ENCODE results near the gene GSC2. TPM values are rescaled to one million over a fixed set of nuclear protein-coding genes. Genes with fewer than 3 reads are reported as not detected.

GSC2 gene
- total and polyA plus RNA-seq, 2 of the 4 experiments (the other 2 are of a cell fraction): not detected

GRCh38 chr22:19124377-19124776 is 25.7 kb downstream of the GSC2 start:
- peak overlapping the region; percentile 16 for H2AK9ac ChIP-seq (replicated peaks; ENCODE audit: low read depth, low read length, poor library complexity)
- ChIA-PET CTCF (no interaction called here), POLR2A (ENCODE audit: unreplicated experiment) (no interaction called here)
- H3K27ac ChIP-seq (ENCODE audit: insufficient read depth, low read length): no peak overlapping the region
- H3K4ac ChIP-seq (ENCODE audit: low read depth, low read length): no peak overlapping the region
- intact Hi-C loops (cut with micrococcal nuclease) (loop anchor here (5.0 kb wide), 1 partner anchor 62 kb away; no protein-coding TSS in a partner anchor), dilution Hi-C loops (cut with HindIII; ENCODE audit: low sequenced_read_pairs, unreplicated experiment) (no loop called here), in situ Hi-C loops (cut with MboI; ENCODE audit: low sequenced_read_pairs) (no loop called here)
- H3K4me2 ChIP-seq (ENCODE audit: low read depth, low read length): no peak overlapping the region
- H3K79me1 ChIP-seq (ENCODE audit: low read depth in 1 of 2, low read length in 2 of 2): peaks cover 3 to 24% of the 10 kb centered on the region in 2 experiments; a peak in 3 of 4 replicates
- peaks cover 13% of the 10 kb centered on the region for H3K9me1 ChIP-seq (ENCODE audit: insufficient read depth, low read length)
- H4K5ac ChIP-seq (ENCODE audit: low read depth, low read length): no peak overlapping the region
- no TSS peak for BruUV-seq (replicated peaks)
- H3K4me1 ChIP-seq (ENCODE audit: control insufficient read depth, insufficient read depth, low read length): peaks cover 12% of the 10 kb centered on the region
- no peak overlapping the region for H2AK5ac ChIP-seq (ENCODE audit: low read depth, low read length)
- H4K8ac ChIP-seq (ENCODE audit: low read depth in 2 of 2, low read length in 2 of 2): no peak overlapping the region
- H3K56ac ChIP-seq (ENCODE audit: extremely low read depth, insufficient read depth, low read length): no peak overlapping the region
- H2BK20ac ChIP-seq (ENCODE audit: low read depth, low read length): no peak overlapping the region
- no peak overlapping the region for H2BK5ac ChIP-seq (ENCODE audit: low read depth, low read length, poor library complexity, severe bottlenecking)
- no peak for DNase-seq
- no peak overlapping the region for H4K91ac ChIP-seq (ENCODE audit: insufficient read depth, low read depth, low read length)
- H3K27me3 ChIP-seq (ENCODE audit: control insufficient read depth, insufficient read depth, low read length): no peaks in the 10 kb centered on the region
- H3K4me3 ChIP-seq (ENCODE audit: insufficient read depth, low read depth, low read length): no peak overlapping the region
- H3K14ac ChIP-seq (replicated peaks; ENCODE audit: low read depth, low read length): no peak overlapping the region
- no CpG with 5 or more reads among the region's 4 CpGs for WGBS, 2 experiments (ENCODE audit: extremely low coverage in 2 of 2, insufficient read length in 1 of 2)
- no peak overlapping the region for H2BK15ac ChIP-seq (ENCODE audit: low read depth, low read length)
- H4K20me1 ChIP-seq (ENCODE audit: insufficient read depth, low read length): peaks cover 24% of the 10 kb centered on the region
- no peak for ATAC-seq (ENCODE audit: low read depth)
- no peak overlapping the region for H2AFZ ChIP-seq (replicated peaks; ENCODE audit: low read length, poor library complexity)
- no peaks in the 10 kb centered on the region for H3K36me3 ChIP-seq (ENCODE audit: control insufficient read depth, insufficient read depth, low read length)
- H3K23ac ChIP-seq (ENCODE audit: low read depth, low read length): no peak overlapping the region
- no peak overlapping the region for H3K18ac ChIP-seq (ENCODE audit: low read depth, low read length)
- H2BK120ac ChIP-seq (ENCODE audit: low read depth, low read length): no peak overlapping the region
- no peak overlapping the region for H3K9ac ChIP-seq (ENCODE audit: low read depth, low read length)
- TF ChIP-seq RFX5 (IDR thresholded peaks at IDR 0.05; ENCODE audit: low read depth, low read length): no peak
- TF ChIP-seq CHD1 (IDR thresholded peaks at IDR 0.05; ENCODE audit: low read depth, low read length): no peak
- no peak for TF ChIP-seq RCOR1 (IDR thresholded peaks at IDR 0.05; ENCODE audit: insufficient replicate concordance, low read length)
- no peak for TF ChIP-seq BHLHE40 (IDR thresholded peaks at IDR 0.05; ENCODE audit: low read depth, low read length)
- H3K9me3 ChIP-seq (ENCODE audit: control insufficient read depth, insufficient read depth, low read length): no peaks in the 10 kb centered on the region

All from IMR-90 (cell line).